Aorta (tissue), 5 donors: ENCODE measurements around the gene NOG. TPM values are rescaled to one million over a fixed set of nuclear protein-coding genes. Genes with fewer than 3 reads are reported as not detected.

Experiments
- ATAC-seq: fragments of 200-7000 bp; cut with Tn5 transposase; one replicate; pipeline ENCODE4 v1.9.1; 2022; ENCODE audit warnings: moderate library complexity; ENCODE audit not compliant: low FRiP score
- DNase-seq, 2 donors: peaks; one replicate each; pipeline ENCODE4 v3.0.0-alpha.2; 2020
- H3K27ac ChIP-seq, 2 donors: one replicate each; pipeline ENCODE4 v1.5.1; 2013; ENCODE audit warnings: low read length in 2 of 2, mild to moderate bottlenecking in 2 of 2, moderate library complexity in 2 of 2, control low read depth in 1 of 2, inconsistent platforms in 1 of 2, low read depth in 1 of 2
- H3K27me3 ChIP-seq, 2 donors: one replicate each; pipeline ENCODE4 v1.6.1; 2013; ENCODE audit warnings: control low read depth in 1 of 2, low read length in 1 of 2, mild to moderate bottlenecking in 1 of 2, moderate library complexity in 1 of 2; ENCODE audit not compliant: insufficient read depth in 2 of 2, control insufficient read depth in 1 of 2
- H3K36me3 ChIP-seq, 2 donors: one replicate each; pipeline ENCODE4 v1.6.1; 2013; ENCODE audit warnings: control low read depth in 1 of 2, low read length in 1 of 2, mild to moderate bottlenecking in 1 of 2; ENCODE audit not compliant: insufficient read depth in 2 of 2, control insufficient read depth in 1 of 2
- H3K4me1 ChIP-seq, 2 donors: one replicate each; pipeline ENCODE4 v1.6.1; 2013; ENCODE audit warnings: low read length in 2 of 2, control low read depth in 1 of 2, mild to moderate bottlenecking in 1 of 2, moderate library complexity in 1 of 2; ENCODE audit not compliant: insufficient read depth in 2 of 2, control insufficient read depth in 1 of 2
- H3K4me3 ChIP-seq, 2 donors: one replicate each; pipeline ENCODE4 v1.5.1; 2013; ENCODE audit warnings: low read length in 2 of 2, control low read depth in 1 of 2, mild to moderate bottlenecking in 1 of 2
- H3K9me3 ChIP-seq: one replicate; pipeline ENCODE4 v1.6.1; 2013; ENCODE audit warnings: mild to moderate bottlenecking, low read length; ENCODE audit not compliant: control insufficient read depth
- WGBS, 2 donors: extraction: QIAGEN DNeasy Blood & Tissue Kit; methylation state at CpG; one replicate each; pipeline ENCODE4 v1.1.7; 2013; 5-methylcytosine and 5-hydroxymethylcytosine counted together
- intact Hi-C, 2 donors: fragments of 100-400 bp; cut with DNase I; formaldehyde crosslinking; loops; one replicate each; pipeline versions ENCODE4 v1.14.2 to v1.15.0; 2022
- long read RNA-seq, 2 donors: library from polyadenylated mRNA; unstranded; transcript quantifications; one replicate each; pipeline ENCODE4 v2.0.0, GENCODE V29; 2020 to 2021
- polyA plus RNA-seq, 2 donors: library from polyadenylated mRNA; stranded (reverse); fragments of 200-250 nt; gene quantifications; one replicate each; pipeline ENCODE4 v1.2.3, GENCODE V29; 2013
- total RNA-seq, 2 donors: library from RNA; stranded (reverse); fragmentation: NEBNext Ultra II Directional; extraction: Animal tissue kit (Norgen Biotek cat#: 25700); gene quantifications; one replicate each; pipeline ENCODE4 v1.2.1, GENCODE V29; 2021
- donor health status: healthy with polysubstance abuse.
- donor health status: Bipolar disorder and iron deficiency.
- donor health status: DM: no; HTN: no; CAD: no.
- donor health status: DM: no; HTN: no; CAD: no.
- donor health status: DM: yes; HTN: yes; CAD: no.

NOG gene
- 1 to 10 TPM in 1 of 2 donors, under 1 TPM in 1; 0.84 to 3.6 TPM for total RNA-seq
- under 1 TPM in 1 of 2 donors, not detected in 1; 0.50 TPM for polyA plus RNA-seq
- long read RNA-seq, donor 1 = 0 reads
- long read RNA-seq, donor 2, transcript NOG-201 (1 exons, 1,892 nt) = major isoform, 5 of 5 reads
- long read RNA-seq, donor 2, partial matches to known transcripts = 0 of 5 reads
- long read RNA-seq, donor 2, other reads (novel, unspliced or antisense) = 0 of 5 reads

DNA sequence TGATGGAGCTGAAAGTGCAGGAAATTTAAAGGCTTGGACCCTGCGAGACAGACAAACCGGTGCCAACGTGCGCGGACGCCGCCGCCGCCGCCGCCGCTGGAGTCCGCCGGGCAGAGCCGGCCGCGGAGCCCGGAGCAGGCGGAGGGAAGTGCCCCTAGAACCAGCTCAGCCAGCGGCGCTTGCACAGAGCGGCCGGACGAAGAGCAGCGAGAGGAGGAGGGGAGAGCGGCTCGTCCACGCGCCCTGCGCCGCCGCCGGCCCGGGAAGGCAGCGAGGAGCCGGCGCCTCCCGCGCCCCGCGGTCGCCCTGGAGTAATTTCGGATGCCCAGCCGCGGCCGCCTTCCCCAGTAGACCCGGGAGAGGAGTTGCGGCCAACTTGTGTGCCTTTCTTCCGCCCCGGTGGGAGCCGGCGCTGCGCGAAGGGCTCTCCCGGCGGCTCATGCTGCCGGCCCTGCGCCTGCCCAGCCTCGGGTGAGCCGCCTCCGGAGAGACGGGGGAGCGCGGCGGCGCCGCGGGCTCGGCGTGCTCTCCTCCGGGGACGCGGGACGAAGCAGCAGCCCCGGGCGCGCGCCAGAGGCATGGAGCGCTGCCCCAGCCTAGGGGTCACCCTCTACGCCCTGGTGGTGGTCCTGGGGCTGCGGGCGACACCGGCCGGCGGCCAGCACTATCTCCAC is at the start of gene NOG:
NOG (plus strand) TSS at position 54 of the 674 bp plus-strand sequence; CDS start at position 579, 525 bp downstream.
- H3K27me3 ChIP-seq = no peaks in the 10 kb centered on the region
- peak; percentile 80 for ATAC-seq
- H3K9me3 ChIP-seq = no peaks in the 10 kb centered on the region
- peak within 1 kb of the TSS; percentile 0 to 55 for H3K4me3 ChIP-seq
- intact Hi-C loops = loop anchor here (2.0 to 5.0 kb wide), 3 partner anchors 121 to 189 kb away; no protein-coding TSS in a partner anchor
- DNase-seq = peak; percentile 71 to 85
- H3K36me3 ChIP-seq = no peaks in the 10 kb centered on the region
- H3K4me1 ChIP-seq = peaks cover 0 to 4% of the 10 kb centered on the region in 2 donors
- H3K27ac ChIP-seq = no peak within 1 kb of the TSS
- WGBS, 2 donors = 0% methylated on average over 58 to 85 of the region's 85 CpGs

DNA sequence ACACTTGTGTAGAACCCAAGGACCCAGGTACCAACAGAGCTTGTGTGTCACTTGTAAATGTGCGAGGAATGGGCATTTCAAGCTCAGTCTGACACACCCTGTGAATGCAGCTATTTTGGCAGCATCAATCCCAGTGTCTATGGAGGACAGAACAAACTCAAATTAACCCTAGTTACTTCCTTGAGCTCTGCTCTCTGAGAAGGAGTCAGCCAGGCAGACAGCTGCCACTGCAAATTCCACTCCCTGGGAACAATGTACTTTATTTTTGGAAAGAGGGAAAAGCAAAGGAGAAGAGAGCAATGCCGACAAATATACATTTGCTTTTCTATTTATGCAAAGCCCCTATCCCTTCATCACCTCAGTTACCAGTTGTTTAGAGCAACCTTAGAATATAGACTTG is 48.4 kb upstream of the NOG start:
- Histone ChIP-seq H3K4me3 (no peak overlapping the region), H3K9me3 (peaks cover 1% of the 10 kb centered on the region), H3K4me1 (no peaks in the 10 kb centered on the region), H3K27me3 (no peaks in the 10 kb centered on the region), H3K27ac (no peak overlapping the region), H3K36me3 (no peaks in the 10 kb centered on the region)
- intact Hi-C loops = no loop called here
- 15 to 34% methylated on average over 2 of the region's 2 CpGs for WGBS, 2 donors
- DNase-seq = no peak
- no peak for ATAC-seq

DNA sequence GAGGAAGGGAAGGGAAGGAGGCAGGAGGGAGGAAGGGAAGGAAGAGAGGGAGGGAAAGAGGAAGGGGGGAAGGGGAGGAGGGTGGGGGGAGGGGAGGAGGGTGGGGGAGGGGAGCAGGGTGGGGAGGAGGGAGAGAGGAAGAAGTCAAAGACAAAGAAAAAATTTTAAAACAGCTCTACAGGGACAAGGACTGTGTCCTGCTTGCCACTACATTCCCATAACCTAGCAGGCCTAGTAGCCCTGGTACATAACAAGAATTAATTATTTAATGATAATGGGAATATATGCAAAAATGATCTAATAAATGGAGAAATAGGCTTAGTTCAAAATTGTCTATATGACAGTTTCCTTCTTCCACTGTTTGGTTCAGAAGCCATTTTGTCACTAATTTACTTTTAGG is 47.6 kb upstream of the NOG start:
- no peak overlapping the region for H3K4me3 ChIP-seq
- no peaks in the 10 kb centered on the region for H3K36me3 ChIP-seq
- H3K4me1 ChIP-seq = no peaks in the 10 kb centered on the region
- intact Hi-C loops = no loop called here
- DNase-seq (no peak), ATAC-seq (no peak)
- peaks cover 1% of the 10 kb centered on the region for H3K9me3 ChIP-seq
- H3K27ac ChIP-seq = no peak overlapping the region
- no peaks in the 10 kb centered on the region for H3K27me3 ChIP-seq

DNA sequence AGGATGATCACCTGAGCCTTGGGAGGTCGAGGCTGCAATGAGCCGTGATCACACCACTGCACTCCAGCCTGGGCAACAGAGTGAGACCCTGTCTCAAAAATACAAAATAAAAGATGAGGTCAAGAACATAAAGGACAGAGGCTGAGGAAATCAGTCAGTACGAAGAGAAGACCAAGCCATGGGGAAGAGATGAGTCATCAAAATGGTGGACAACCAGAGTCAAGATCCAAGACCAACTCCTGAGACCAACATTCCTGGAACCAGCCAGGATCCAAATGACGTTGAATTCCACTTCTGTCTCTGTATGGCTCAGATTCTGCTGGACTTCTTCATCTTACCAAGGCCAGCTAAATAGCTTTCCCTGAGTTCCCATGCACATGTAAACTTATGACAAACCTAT is 44.8 kb upstream of the NOG start:
- Histone ChIP-seq H3K36me3 (no peaks in the 10 kb centered on the region), H3K9me3 (peaks cover 6% of the 10 kb centered on the region), H3K4me1 (no peaks in the 10 kb centered on the region), H3K4me3 (no peak overlapping the region), H3K27ac (no peak overlapping the region), H3K27me3 (no peaks in the 10 kb centered on the region)
- intact Hi-C loops = no loop called here
- no peak for DNase-seq
- WGBS, 2 donors = 75 to 82% methylated on average over 4 of the region's 4 CpGs
- no peak for ATAC-seq

DNA sequence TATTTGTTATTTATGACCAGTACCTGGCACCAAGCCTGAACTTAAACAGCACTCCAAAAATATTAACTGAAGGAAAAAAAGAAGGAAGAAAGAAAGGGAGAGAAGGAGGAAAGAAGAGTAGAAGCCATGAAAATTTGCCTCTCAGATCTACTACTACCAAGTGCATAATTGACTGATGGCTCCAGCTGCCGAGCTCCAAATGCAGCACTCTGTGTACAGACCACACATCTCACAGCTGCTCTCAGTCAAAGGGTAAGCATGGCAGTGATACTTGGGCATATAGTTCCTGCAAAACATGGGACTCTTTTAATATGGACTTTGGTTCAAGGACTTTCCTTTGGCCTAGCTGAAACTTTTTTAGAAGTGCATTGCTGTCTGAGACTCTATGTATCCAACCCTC is 44.0 kb upstream of the NOG start:
- WGBS, 2 donors = 27 to 38% methylated on average over 1 of the region's 1 CpG
- no peak overlapping the region for H3K4me3 ChIP-seq
- ATAC-seq = no peak
- intact Hi-C loops = no loop called here
- no peak overlapping the region for H3K27ac ChIP-seq
- H3K27me3 ChIP-seq = no peaks in the 10 kb centered on the region
- DNase-seq = no peak
- no peaks in the 10 kb centered on the region for H3K4me1 ChIP-seq
- no peaks in the 10 kb centered on the region for H3K36me3 ChIP-seq
- peaks cover 6% of the 10 kb centered on the region for H3K9me3 ChIP-seq

DNA sequence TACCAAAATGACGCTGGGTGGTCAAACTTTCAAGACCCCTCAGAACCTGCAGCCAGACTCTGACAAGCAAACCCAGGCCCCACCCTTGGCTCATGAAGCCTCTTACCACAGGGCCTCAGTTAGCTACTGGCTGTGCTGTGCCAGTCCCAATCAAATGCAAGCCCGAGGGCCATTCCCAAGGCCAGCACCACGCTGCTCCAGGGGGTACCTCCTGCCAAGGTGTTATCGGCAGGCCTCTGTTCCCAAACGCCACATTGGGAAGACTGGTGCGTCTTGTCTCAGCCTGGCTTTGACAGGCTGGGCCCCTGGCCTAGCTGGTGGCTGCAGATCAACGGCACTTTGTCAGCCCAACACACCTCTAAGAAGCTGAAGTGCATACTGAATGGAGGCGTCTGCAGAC is 35.8 kb upstream of the NOG start:
- intact Hi-C loops = no loop called here
- no peaks in the 10 kb centered on the region for H3K4me1 ChIP-seq
- no peak overlapping the region for H3K4me3 ChIP-seq
- DNase-seq (no peak), ATAC-seq (no peak)
- H3K27ac ChIP-seq = no peak overlapping the region
- H3K27me3 ChIP-seq = no peaks in the 10 kb centered on the region
- WGBS, 2 donors = 72 to 74% methylated on average over 8 of the region's 8 CpGs
- no peaks in the 10 kb centered on the region for H3K36me3 ChIP-seq
- H3K9me3 ChIP-seq = peaks cover 3% of the 10 kb centered on the region

DNA sequence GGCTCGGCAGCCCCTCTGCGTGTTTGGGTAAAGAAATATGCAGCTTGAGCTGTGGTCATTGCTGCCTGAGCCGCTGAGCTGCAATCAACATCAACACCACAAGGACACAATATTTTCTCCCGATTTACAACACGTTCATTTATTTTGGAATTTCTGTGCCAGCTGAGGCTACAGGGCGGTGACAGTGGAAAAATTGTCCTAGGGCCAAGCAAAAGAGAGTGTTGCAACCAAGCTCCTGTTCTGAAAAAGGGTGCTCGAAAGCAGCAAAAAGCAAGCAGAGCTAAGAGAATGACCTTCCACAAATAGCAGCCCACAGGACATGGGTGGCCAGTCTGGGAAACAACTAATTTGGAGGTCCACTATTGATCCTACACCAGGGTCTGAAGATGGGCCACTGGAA is 35.4 kb upstream of the NOG start:
- no peaks in the 10 kb centered on the region for H3K4me1 ChIP-seq
- H3K27ac ChIP-seq = no peak overlapping the region
- no peaks in the 10 kb centered on the region for H3K36me3 ChIP-seq
- peaks cover 2% of the 10 kb centered on the region for H3K9me3 ChIP-seq
- H3K4me3 ChIP-seq = no peak overlapping the region
- ATAC-seq = no peak
- H3K27me3 ChIP-seq = no peaks in the 10 kb centered on the region
- intact Hi-C loops = no loop called here
- no peak for DNase-seq
- 42 to 47% methylated on average over 7 of the region's 7 CpGs for WGBS, 2 donors

DNA sequence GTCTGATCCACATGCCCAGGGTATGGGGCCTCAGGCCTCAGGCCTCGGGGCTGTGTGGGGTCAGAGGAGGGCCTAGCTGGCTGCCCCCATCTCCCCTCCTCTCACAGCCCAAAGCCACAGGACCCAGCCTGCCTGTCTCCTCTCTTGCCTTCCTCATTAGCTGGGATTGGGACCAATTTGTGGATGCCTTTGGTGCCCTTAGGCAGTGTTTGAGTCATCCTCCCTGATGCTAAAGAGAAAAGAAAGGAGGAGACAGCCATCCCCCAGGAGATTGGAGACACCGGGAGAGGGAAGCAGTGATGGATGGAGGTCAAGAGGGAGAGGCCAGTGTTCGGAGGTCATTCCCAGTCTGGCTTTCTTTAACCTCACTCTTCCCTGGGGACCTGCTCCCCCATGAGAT is 23.3 kb upstream of the NOG start:
- peaks cover 0 to 1% of the 10 kb centered on the region in 2 donors for H3K27me3 ChIP-seq
- H3K27ac ChIP-seq = no peak overlapping the region
- H3K4me3 ChIP-seq = no peak overlapping the region
- 33 to 34% methylated on average over 3 of the region's 3 CpGs for WGBS, 2 donors
- intact Hi-C loops = no loop called here
- H3K4me1 ChIP-seq = no peaks in the 10 kb centered on the region
- no peaks in the 10 kb centered on the region for H3K9me3 ChIP-seq
- DNase-seq (no peak), ATAC-seq (no peak)
- no peaks in the 10 kb centered on the region for H3K36me3 ChIP-seq

DNA sequence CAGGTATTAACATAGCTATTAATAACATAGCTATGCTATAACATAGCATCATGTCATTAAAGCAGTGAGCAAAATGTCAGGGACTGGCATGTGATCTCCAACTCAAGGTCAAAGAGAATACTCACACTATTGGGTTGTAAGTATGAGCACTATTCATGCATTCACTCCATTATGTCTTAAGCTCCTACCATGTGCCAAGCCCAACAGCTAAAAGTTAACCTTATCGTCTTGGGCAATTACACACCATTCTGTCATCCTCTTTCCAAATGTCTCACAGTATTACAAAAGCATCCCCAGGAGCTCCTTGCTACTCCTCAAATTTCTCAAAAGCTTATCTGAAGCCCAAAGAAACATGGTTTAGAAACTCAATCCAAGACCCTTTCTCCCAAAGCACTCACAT is 22.0 kb upstream of the NOG start:
- H3K9me3 ChIP-seq = no peaks in the 10 kb centered on the region
- DNase-seq = no peak
- 48 to 66% methylated on average over 1 of the region's 1 CpG for whole genome bisulfite sequencing, 2 donors

More for the DNA sequence above, 22.0 kb upstream of the NOG start:
- ATAC-seq = no peak
- Histone ChIP-seq H3K4me3 (no peak overlapping the region), H3K27ac (no peak overlapping the region), H3K36me3 (no peaks in the 10 kb centered on the region), H3K4me1 (no peaks in the 10 kb centered on the region), H3K27me3 (peaks cover 0 to 1% of the 10 kb centered on the region in 2 donors)
- intact Hi-C loops = no loop called here
